GM12878 (cell line): ENCODE data around the gene CTNNA2. TPM values are rescaled to one million over a fixed set of nuclear protein-coding genes. Genes with fewer than 3 reads are reported as not detected.

ENCODE experiments used
- ATAC-seq: fragments of 200-7000 bp; cut with Tn5 transposase; 3 replicates; pipeline ENCODE4 v1.9.1; 2020; ENCODE audit warnings: mild to moderate bottlenecking, moderate library complexity
- BruUV-seq: library from RNA; stranded (reverse); fragments of 400-500 nt; replicated peaks from 2 replicates; lab custom pipeline; 2021; lab: Mats Ljungman, UMichigan
- CTCF ChIA-PET: fragments of 300-600 bp; sonication (Branson Sonifier 250); formaldehyde crosslinking; extraction: SDS; loops from one replicate; lab custom pipeline; 2021; ENCODE audit warnings: inconsistent platforms; lab: Yijun Ruan, JAX
- POLR2A ChIA-PET: fragments of 350-600 bp; formaldehyde crosslinking; extraction: SDS; loops from one replicate; lab custom pipeline; 2021; ENCODE audit warnings: inconsistent platforms; lab: Charles Lee
- RAD21 ChIA-PET: fragments of 300-600 bp; sonication (Branson Sonifier 250); formaldehyde crosslinking; loops from one replicate; lab custom pipeline; 2023; ENCODE audit warnings: antibody characterized with exemption; ENCODE audit not compliant: unreplicated experiment; lab: Charles Lee
- SMC1A ChIA-PET: fragments of 300-600 bp; sonication (Branson Sonifier 250); formaldehyde crosslinking; loops from one replicate; lab custom pipeline; 2023; ENCODE audit not compliant: unreplicated experiment, uncharacterized antibody; lab: Charles Lee
- DNase-seq: peaks from one replicate; pipeline ENCODE4 v3.0.0-alpha.2; 2011; ENCODE audit warnings: low read depth, low spot score
- FAIRE-seq: peaks from 3 replicates; lab custom pipeline; 2011; peaks lifted over from hg19 to GRCh38; lab: Jason Lieb, UNC
- H2AFZ ChIP-seq: 2 replicates; pipeline ENCODE4 v1.6.0; 2011; ENCODE audit warnings: low read depth, low read length, control low read depth; ENCODE audit not compliant: control insufficient read depth
- H3K27ac ChIP-seq: 2 replicates; pipeline ENCODE4 v1.5.1; 2011; ENCODE audit warnings: control low read depth; ENCODE audit not compliant: control insufficient read depth, insufficient read depth
- H3K27me3 ChIP-seq, 2 experiments: replicated peaks in 1 of 2; 2 replicates each; pipeline versions ENCODE4 v1.6.0 to v1.6.1; 2011; ENCODE audit warnings: low read length in 1 of 2; ENCODE audit not compliant: control insufficient read depth in 2 of 2, insufficient read depth in 2 of 2
- H3K36me3 ChIP-seq, 2 experiments: 2 replicates each; pipeline ENCODE4 v1.5.1; 2011; ENCODE audit warnings: low read length in 1 of 2; ENCODE audit not compliant: control insufficient read depth in 2 of 2, insufficient read depth in 2 of 2
- H3K4me1 ChIP-seq: 2 replicates; pipeline ENCODE4 v1.6.1; 2011; ENCODE audit warnings: mild to moderate bottlenecking, low read length, moderate library complexity, mixed read lengths; ENCODE audit not compliant: control insufficient read depth, insufficient read depth
- H3K4me2 ChIP-seq: 2 replicates; pipeline ENCODE4 v1.6.0; 2011; ENCODE audit warnings: control low read depth; ENCODE audit not compliant: control insufficient read depth, insufficient read depth
- H3K4me3 ChIP-seq: fragments of 200-600 bp; sonication (generic); 2 replicates; pipeline ENCODE4 v1.5.1; 2016
- H3K79me2 ChIP-seq: 2 replicates; pipeline ENCODE4 v1.6.0; 2011; ENCODE audit warnings: low read length; ENCODE audit not compliant: control insufficient read depth, insufficient read depth
- H3K9ac ChIP-seq: 2 replicates; pipeline ENCODE4 v1.8.0; 2011; ENCODE audit warnings: low read length, control low read depth, mixed read lengths; ENCODE audit not compliant: control insufficient read depth, insufficient read depth
- H3K9me3 ChIP-seq: replicated peaks from 3 replicates; pipeline ENCODE4 v1.5.1; 2011; ENCODE audit warnings: mild to moderate bottlenecking, low read length; ENCODE audit not compliant: control insufficient read depth, insufficient read depth
- H4K20me1 ChIP-seq: 2 replicates; pipeline ENCODE4 v1.6.0; 2011; ENCODE audit not compliant: control insufficient read depth, insufficient read depth
- CBX3 ChIP-seq: fragments of 200-600 bp; sonication (generic); IDR thresholded peaks from 2 replicates; pipeline ENCODE4 v1.6.1; 2016; ENCODE audit warnings: low read depth, borderline replicate concordance
- EED ChIP-seq: sonication (generic); IDR thresholded peaks from 2 replicates; pipeline ENCODE4 v1.6.1; 2016; ENCODE audit warnings: antibody characterized with exemption, low read depth
- FOS ChIP-seq: IDR thresholded peaks from 3 replicates; pipeline ENCODE4 v1.6.1; 2011; ENCODE audit warnings: borderline replicate concordance; ENCODE audit not compliant: insufficient read length; ENCODE audit errors: extremely low read depth
- HDAC6 ChIP-seq: fragments of 200-600 bp; sonication (generic); IDR thresholded peaks from one replicate; pipeline ENCODE4 v1.8.0; 2017; ENCODE audit warnings: antibody characterized with exemption; ENCODE audit not compliant: unreplicated experiment
- IRF4 ChIP-seq: IDR thresholded peaks from 2 replicates; pipeline ENCODE4 v1.6.1; 2011; ENCODE audit warnings: low read depth, low read length
- IRF5 ChIP-seq: fragments of 450-650 bp; IDR thresholded peaks from 2 replicates; pipeline ENCODE4 v1.6.1; 2017; ENCODE audit warnings: borderline replicate concordance
- MLLT1 ChIP-seq: fragments of 450-650 bp; IDR thresholded peaks from 2 replicates; pipeline ENCODE4 v1.6.1; 2016; ENCODE audit warnings: mild to moderate bottlenecking
- MTA3 ChIP-seq: IDR thresholded peaks from 2 replicates; pipeline ENCODE4 v1.6.1; 2012; ENCODE audit warnings: low read length, inconsistent platforms, borderline replicate concordance
- MYB ChIP-seq: fragments of 150-350 bp; IDR thresholded peaks from 2 replicates; pipeline ENCODE4 v1.6.1; 2014; ENCODE audit warnings: mild to moderate bottlenecking, low read depth, low read length, borderline replicate concordance
- NR2F1 ChIP-seq: fragments of 450-650 bp; conservative IDR thresholded peaks from 2 replicates; pipeline ENCODE4 v1.6.1; 2017; ENCODE audit warnings: mild to moderate bottlenecking
- PAX8 ChIP-seq: fragments of 450-650 bp; IDR thresholded peaks from 2 replicates; pipeline ENCODE4 v1.6.1; 2017; ENCODE audit warnings: mild to moderate bottlenecking, moderate library complexity
- POLR2A ChIP-seq: IDR thresholded peaks from 2 replicates; pipeline ENCODE4 v1.6.1; 2011; ENCODE audit warnings: low read depth, mild to moderate bottlenecking, low read length
- RB1 ChIP-seq: fragments of 450-650 bp; formaldehyde crosslinking; IDR thresholded peaks from 2 replicates; pipeline ENCODE4 v1.6.1; 2017; ENCODE audit warnings: mild to moderate bottlenecking, borderline replicate concordance
- SREBF1 ChIP-seq: IDR thresholded peaks from 2 replicates; pipeline ENCODE4 v1.6.1; 2012; ENCODE audit warnings: mild to moderate bottlenecking, low read length
- YY1 ChIP-seq: IDR thresholded peaks from 2 replicates; pipeline ENCODE4 v1.6.1; 2011; ENCODE audit warnings: low read depth, mild to moderate bottlenecking, low read length
- WGBS: methylation state at CpG from one replicate; pipeline ENCODE4 v1.1.6; 2016; ENCODE audit warnings: low lambda C conversion rate; ENCODE audit not compliant: insufficient replicate concordance, insufficient coverage; ENCODE audit errors: missing lambda C conversion rate; 5-methylcytosine and 5-hydroxymethylcytosine counted together
- in situ Hi-C: fragments of 300-500 bp; cut with MboI; formaldehyde crosslinking; loops from 9 replicates; pipeline ENCODE4 v1.14.3; 2018; ENCODE audit warnings: mixed read lengths
- intact Hi-C: fragments of 100-400 bp; cut with micrococcal nuclease; formaldehyde crosslinking; loops from one replicate; pipeline ENCODE4 v1.14.2; 2022; ENCODE audit not compliant: unreplicated experiment
- polyA plus RNA-seq, 11 experiments: library from polyadenylated mRNA; depleted of rRNA in 4 of 11; unstranded in 6 of 11; stranded (reverse) in 5 of 11; fragments of >200 nt; fragmentation: Nextera tagmentation in 4 of 11; fragmentation: Illumina TruSeq in 1 of 11; extraction: Ambion mirVana in 4 of 11; extraction: Trizol in 1 of 11; gene quantifications; 1 replicate in 1 of 11; 2 replicates in 10 of 11; pipeline versions ENCODE4 v1.2.1 to v1.2.3, GENCODE V29; 2011 to 2016; ENCODE audit warnings: inconsistent platforms in 2 of 11, missing spikeins in 2 of 11, low read depth in 1 of 11
- total RNA-seq, 4 experiments: library from RNA; depleted of rRNA in 3 of 4; stranded (reverse); fragments of >200 nt in 3 of 4; fragmentation: Illumina TruSeq in 1 of 4; extraction: Trizol in 1 of 4; gene quantifications; 2 replicates each; pipeline versions ENCODE4 v1.2.1 to v1.2.3, GENCODE V29; 2013 to 2021

CTNNA2 gene
- total and polyA plus RNA-seq, 10 of the 15 experiments (the other 5 are each of a cell fraction or from before 2014, with no cell fraction given) = 2.4 to 36.2 (median 6.6) TPM

GRCh38 chr2:80489717-80490116 is 976.9 kb downstream of the CTNNA2 start (continued):
- no peak for TF ChIP-seq MYB

- Histone ChIP-seq H3K27ac (no peak overlapping the region; the same call in 1 of the 2 replicates), H3K4me2 (no peak overlapping the region), H3K27me3 (no peaks in the 10 kb centered on the region), H2AFZ (no peak overlapping the region), H3K36me3 (no peaks in the 10 kb centered on the region), H3K4me1 (no peaks in the 10 kb centered on the region), H3K79me2 (no peaks in the 10 kb centered on the region), H3K9me3 (no peaks in the 10 kb centered on the region; the same call in 2 of the 3 replicates), H3K9ac (no peak overlapping the region), H4K20me1 (no peaks in the 10 kb centered on the region), H3K4me3 (no peak overlapping the region)
- TF ChIP-seq FOS (no peak), RB1 (no peak), CBX3 (no peak), SREBF1 (no peak), POLR2A (no peak), MLLT1 (no peak), YY1 (no peak), IRF5 (no peak), HDAC6 (no peak), PAX8 (no peak), EED (no peak), IRF4 (no peak), NR2F1 (no peak), MTA3 (no peak)
- FAIRE-seq (no peak), ATAC-seq (no peak), DNase-seq (no peak)
- ChIA-PET POLR2A (interaction anchor here (1.0 to 1.5 kb wide), 3 partner anchors 16 to 29 kb away, joined by 5 to 7 read pairs (median 6); no protein-coding TSS in a partner anchor), SMC1A (interaction anchor here (1.8 to 20.4 kb wide), 5 partner anchors 9 to 33 kb away, joined by 3 to 559 read pairs (median 360); no protein-coding TSS in a partner anchor), RAD21 (interaction anchor here (1.1 to 16.2 kb wide), 3 partner anchors 8 to 25 kb away, joined by 3 to 556 read pairs (median 284); no protein-coding TSS in a partner anchor), CTCF (interaction anchor here (1.2 kb wide), 1 partner anchor 8 kb away, joined by 3 read pairs; no protein-coding TSS in a partner anchor)
- no TSS peak for BruUV-seq
- intact Hi-C loops = loop anchor here (10.0 kb wide), 1 partner anchor 236 kb away; no protein-coding TSS in a partner anchor
- in situ Hi-C loops = no loop called here
- WGBS = 28% methylated on average over 4 of the region's 4 CpGs
Measured at GRCh38 chr2:80490964-80491363, 978.1 kb downstream of the CTNNA2 start.
